T-helper 2 cell treated with Interferon-gamma antibody and Interleukin-4, amounts not matched to agents 5 μg/mL and 100 μg/mL, for 36 hours (primary cell): ENCODE results near the gene KPNA6.

ENCODE experiments used
- DNase-seq: peaks from one replicate; pipeline ENCODE4 v3.0.0; 2021; ENCODE audit warnings: low spot score
- H3K27ac Mint-ChIP-seq: one replicate; pipeline ENCODE4 v1.8.0; 2021; ENCODE audit warnings: mild to moderate bottlenecking, mixed read lengths
- H3K27me3 Mint-ChIP-seq: one replicate; pipeline ENCODE4 v1.8.0; 2021; ENCODE audit warnings: low read depth, mixed read lengths
- H3K36me3 Mint-ChIP-seq: one replicate; pipeline ENCODE4 v1.8.0; 2021; ENCODE audit warnings: low read depth, mixed read lengths
- H3K4me1 Mint-ChIP-seq: one replicate; pipeline ENCODE4 v1.8.0; 2021; ENCODE audit warnings: low read depth, mixed read lengths
- H3K4me3 Mint-ChIP-seq: one replicate; pipeline ENCODE4 v1.8.0; 2022; ENCODE audit warnings: mild to moderate bottlenecking, moderate library complexity, mixed read lengths
- H3K9me3 Mint-ChIP-seq: one replicate; pipeline ENCODE4 v1.8.0; 2021; ENCODE audit warnings: mixed read lengths

Gene KPNA6

GRCh38 chr1:32197074-32197473 is 89.2 kb downstream of the KPNA6 start:
- H3K9me3 Mint-ChIP-seq: no peaks in the 10 kb centered on the region
- H3K4me3 Mint-ChIP-seq: no peak overlapping the region
- H3K4me1 Mint-ChIP-seq: peaks cover 56% of the 10 kb centered on the region
- no peak for DNase-seq
- no peaks in the 10 kb centered on the region for H3K27me3 Mint-ChIP-seq
- H3K36me3 Mint-ChIP-seq: peaks cover 55% of the 10 kb centered on the region
- peak overlapping the region; percentile 43 for H3K27ac Mint-ChIP-seq

DNA sequence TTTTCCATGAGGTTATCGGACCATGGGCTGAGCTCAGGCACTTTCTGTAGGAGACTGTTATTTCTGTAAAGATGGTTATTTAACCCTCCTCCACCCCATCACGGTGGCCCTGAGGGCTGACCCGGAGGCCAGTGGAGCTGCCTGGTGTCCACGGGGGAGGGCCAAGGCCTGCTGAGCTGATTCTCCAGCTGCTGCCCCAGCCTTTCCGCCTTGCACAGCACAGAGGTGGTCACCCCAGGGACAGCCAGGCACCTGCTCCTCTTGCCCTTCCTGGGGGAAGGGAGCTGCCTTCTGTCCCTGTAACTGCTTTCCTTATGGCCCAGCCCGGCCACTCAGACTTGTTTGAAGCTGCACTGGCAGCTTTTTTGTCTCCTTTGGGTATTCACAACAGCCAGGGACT is 90.0 kb downstream of the KPNA6 start:
- DNase-seq: no peak
- Mint-ChIP-seq H3K36me3 (peaks cover 51% of the 10 kb centered on the region), H3K9me3 (no peaks in the 10 kb centered on the region), H3K4me1 (peaks cover 60% of the 10 kb centered on the region), H3K27ac (no peak overlapping the region), H3K27me3 (no peaks in the 10 kb centered on the region), H3K4me3 (no peak overlapping the region)

DNA sequence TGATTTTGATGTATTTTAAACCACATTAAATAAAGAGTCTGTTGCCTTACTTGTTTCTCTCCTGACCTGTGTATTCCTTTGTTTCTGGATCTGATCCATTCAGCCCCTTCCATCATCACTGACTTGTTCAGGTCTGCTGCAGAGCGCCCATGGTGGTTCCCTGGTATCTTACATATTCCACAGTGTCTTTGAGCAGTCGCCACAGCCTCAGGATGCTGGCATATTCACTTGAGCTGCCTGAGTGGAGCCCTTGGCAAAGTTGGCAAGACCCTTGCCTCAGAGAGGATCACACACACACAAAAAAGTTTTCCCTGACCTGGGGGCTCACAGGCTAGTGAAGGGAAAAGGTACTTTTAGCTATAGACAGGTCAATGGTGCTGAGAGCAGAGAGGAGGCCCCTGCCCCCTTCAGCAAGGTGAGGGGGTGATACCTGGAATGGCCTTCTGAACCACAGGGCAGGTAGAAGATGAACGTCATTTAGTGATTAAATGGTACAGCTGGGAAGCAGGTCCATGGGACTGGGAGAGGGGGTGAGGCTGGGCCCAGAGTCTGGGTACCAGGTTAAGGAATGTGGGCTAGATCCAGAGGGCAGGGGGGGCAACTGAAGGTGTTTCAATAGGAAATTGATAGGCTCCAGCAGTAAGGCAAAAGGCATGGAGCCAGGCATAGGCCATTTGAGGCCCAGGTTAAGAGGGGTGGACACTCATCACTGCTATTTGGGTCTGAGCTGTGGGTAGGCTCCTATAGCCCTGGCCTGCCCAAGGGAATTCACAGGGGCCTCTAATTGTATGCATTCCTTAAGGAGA is 90.6 kb downstream of the KPNA6 start:
- peaks cover 60% of the 10 kb centered on the region for H3K4me1 Mint-ChIP-seq
- DNase-seq: no peak
- H3K27me3 Mint-ChIP-seq: no peaks in the 10 kb centered on the region
- H3K4me3 Mint-ChIP-seq: no peak overlapping the region
- H3K9me3 Mint-ChIP-seq: no peaks in the 10 kb centered on the region
- peaks cover 46% of the 10 kb centered on the region for H3K36me3 Mint-ChIP-seq
- peak overlapping the region; percentile 6 for H3K27ac Mint-ChIP-seq

- Mint-ChIP-seq H3K9me3 (no peaks in the 10 kb centered on the region), H3K4me3 (no peak overlapping the region), H3K4me1 (peaks cover 55% of the 10 kb centered on the region), H3K27me3 (no peaks in the 10 kb centered on the region), H3K36me3 (peaks cover 44% of the 10 kb centered on the region), H3K27ac (peak overlapping the region; percentile 4)
- DNase-seq: no peak
Observed at GRCh38 chr1:32199043-32199716, 91.3 kb downstream of the KPNA6 start.

DNA sequence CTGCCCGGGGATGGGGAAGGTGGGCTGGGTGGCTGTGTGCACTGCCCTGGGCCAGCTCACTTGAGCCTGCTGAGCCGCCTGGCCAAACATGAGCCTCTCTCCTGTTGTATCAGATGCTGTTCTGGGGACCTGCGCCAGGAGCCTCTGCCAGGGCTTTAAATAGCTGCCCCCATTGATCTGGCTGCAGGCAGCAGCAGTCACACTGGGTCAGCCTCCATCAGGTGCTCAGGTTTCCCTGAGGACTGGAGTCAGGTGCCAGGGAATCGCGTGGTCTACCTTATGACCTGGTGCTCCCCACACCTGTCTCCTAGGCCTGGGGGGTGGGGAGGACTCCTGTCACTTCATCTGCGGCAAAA is 91.8 kb downstream of the KPNA6 start:
- Mint-ChIP-seq H3K27me3 (no peaks in the 10 kb centered on the region), H3K36me3 (peaks cover 43% of the 10 kb centered on the region), H3K9me3 (no peaks in the 10 kb centered on the region), H3K27ac (no peak overlapping the region), H3K4me3 (peak overlapping the region; percentile 87), H3K4me1 (peaks cover 51% of the 10 kb centered on the region)
- DNase-seq: no peak

DNA sequence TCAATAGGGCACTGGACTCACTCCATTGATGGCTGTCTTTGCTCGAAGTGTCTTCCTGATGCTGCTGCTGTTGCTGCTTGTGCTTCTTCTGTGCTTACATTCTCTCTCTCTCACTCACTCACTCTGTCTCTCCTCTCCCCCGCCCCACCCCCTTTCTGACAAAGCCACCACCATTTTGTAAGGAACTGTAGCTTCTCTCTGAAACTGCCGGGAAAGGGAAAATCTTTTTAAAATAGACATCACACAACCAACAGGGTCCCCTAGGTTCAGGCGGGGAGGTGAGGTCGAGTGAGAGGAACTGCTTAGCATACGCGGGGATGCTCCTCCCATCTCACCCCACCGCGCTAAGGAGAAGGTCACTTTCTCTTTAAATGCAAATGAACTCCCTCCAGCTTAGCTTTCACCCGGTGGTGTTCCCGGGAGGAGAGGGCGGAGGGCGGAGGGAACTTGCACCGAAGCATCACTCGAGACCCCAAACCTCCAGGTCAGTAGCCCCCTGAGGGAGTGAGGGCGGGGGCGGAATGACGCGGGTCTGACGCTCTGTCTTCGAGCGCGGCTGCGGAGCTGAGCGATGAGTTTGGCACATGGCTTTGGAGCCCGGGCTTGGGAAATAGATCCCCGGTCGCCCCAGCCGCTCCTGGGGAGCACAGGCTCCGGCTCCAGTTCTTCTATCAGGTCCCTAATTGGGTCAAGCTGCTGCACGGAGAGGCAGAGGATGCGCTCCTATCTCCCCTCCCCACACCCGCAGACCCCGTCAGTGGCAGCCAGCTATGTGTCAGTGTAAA is 92.6 kb downstream of the KPNA6 start, which contains the start of gene CCDC28B:
CCDC28B (plus strand) TSS at position 370 of the 785 bp plus-strand sequence. CDS start 1,341 bp downstream, outside the sequence.
- Mint-ChIP-seq H3K9me3 (no peaks in the 10 kb centered on the region), H3K27ac (peak within 1 kb of the TSS; percentile 92), H3K4me1 (peaks cover 46% of the 10 kb centered on the region), H3K27me3 (no peaks in the 10 kb centered on the region), H3K36me3 (peaks cover 35% of the 10 kb centered on the region), H3K4me3 (peak within 1 kb of the TSS; percentile 87)
- DNase-seq: peak; percentile 56

DNA sequence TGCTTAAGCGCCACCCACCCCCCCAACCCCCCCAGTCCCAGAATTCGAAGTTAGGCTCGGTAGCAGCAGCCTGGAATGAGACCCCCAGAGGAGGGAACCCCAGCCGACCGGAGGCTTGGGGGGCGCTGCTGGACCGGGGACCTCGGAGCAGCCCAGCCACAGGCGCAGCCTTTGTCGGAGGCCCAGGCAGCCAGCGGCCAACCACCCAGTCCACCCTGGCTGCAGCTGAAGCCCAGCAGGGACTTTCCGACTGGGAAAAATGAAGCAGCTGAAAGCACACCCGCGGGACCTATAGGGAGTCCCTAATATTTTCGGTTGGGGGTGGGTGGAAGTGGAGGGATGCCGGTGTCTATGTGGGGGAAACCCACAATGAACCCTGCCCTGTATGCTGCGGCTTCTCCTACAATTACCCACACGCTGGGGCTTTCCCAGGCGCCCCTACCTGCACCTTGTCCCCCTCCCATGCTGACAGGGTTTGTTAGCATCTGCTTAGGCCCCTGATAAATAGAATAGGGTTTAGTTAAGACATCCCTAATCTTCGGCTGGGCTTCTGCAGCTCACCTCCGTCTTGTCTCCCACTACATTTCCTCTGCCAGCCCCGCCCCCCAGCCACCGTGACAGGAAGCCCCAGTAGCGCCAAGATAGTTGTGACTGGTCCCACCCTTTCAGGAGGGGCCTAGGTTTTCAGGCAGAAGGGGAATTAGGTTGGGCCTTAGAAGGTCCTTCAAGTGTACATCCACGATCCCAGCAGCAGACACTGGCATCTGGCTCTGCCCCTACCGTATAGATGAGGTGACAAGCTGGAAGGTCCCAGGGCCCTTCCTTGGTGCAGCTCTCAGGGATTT is 93.4 kb downstream of the KPNA6 start:
- Mint-ChIP-seq H3K27me3 (no peaks in the 10 kb centered on the region), H3K4me1 (peaks cover 46% of the 10 kb centered on the region), H3K36me3 (peaks cover 31% of the 10 kb centered on the region), H3K4me3 (peak overlapping the region; percentile 87), H3K9me3 (no peaks in the 10 kb centered on the region), H3K27ac (peak overlapping the region; percentile 92)
- DNase-seq: peak; percentile 80

DNA sequence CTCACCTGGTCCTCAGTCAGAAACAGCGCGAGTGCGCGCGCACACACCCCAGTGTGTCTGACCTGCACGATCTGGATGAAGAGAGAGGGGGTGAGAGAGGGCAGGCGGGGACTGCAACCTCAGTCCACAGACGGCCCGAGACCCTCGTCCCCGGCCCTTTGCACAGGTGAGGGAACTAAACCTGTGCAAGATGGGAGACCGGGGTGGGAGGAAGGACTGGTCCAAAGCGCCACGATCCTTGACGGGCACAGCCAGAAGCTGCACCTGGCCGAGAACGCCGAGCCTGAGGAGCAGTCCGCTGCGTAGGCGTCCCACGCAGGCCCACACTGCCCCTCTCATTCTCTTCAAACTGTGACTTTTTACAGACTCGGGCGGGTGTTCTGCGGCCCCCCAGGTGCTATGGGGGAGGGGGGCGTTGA is 97.1 kb downstream of the KPNA6 start:
- Mint-ChIP-seq H3K36me3 (peaks cover 19% of the 10 kb centered on the region), H3K4me1 (peaks cover 33% of the 10 kb centered on the region), H3K27me3 (no peaks in the 10 kb centered on the region), H3K9me3 (no peaks in the 10 kb centered on the region), H3K4me3 (peak overlapping the region; percentile 89), H3K27ac (peak overlapping the region; percentile 57)
- no peak for DNase-seq

- H3K4me3 Mint-ChIP-seq: peak within 1 kb of the TSS; percentile 89
- no peaks in the 10 kb centered on the region for H3K9me3 Mint-ChIP-seq
- peak within 1 kb of the TSS; percentile 84 for H3K27ac Mint-ChIP-seq
- peaks cover 26% of the 10 kb centered on the region for H3K4me1 Mint-ChIP-seq
- peak; percentile 88 for DNase-seq
- peaks cover 18% of the 10 kb centered on the region for H3K36me3 Mint-ChIP-seq
- H3K27me3 Mint-ChIP-seq: no peaks in the 10 kb centered on the region
Observed at GRCh38 chr1:32205401-32206370, 97.8 kb downstream of the KPNA6 start, which contains the start of gene IQCC. Gene IQCC, plus strand, starts transcription at chr1:32205671. Its CDS starts 11 bp downstream, at chr1:32205682.

GRCh38 chr1:32208469-32208868 is 100.6 kb downstream of the KPNA6 start:
- no peak overlapping the region for H3K27ac Mint-ChIP-seq
- H3K4me3 Mint-ChIP-seq: no peak overlapping the region
- peaks cover 11% of the 10 kb centered on the region for H3K4me1 Mint-ChIP-seq
- no peaks in the 10 kb centered on the region for H3K9me3 Mint-ChIP-seq
- no peak for DNase-seq
- H3K36me3 Mint-ChIP-seq: peaks cover 16% of the 10 kb centered on the region
- H3K27me3 Mint-ChIP-seq: no peaks in the 10 kb centered on the region

DNA sequence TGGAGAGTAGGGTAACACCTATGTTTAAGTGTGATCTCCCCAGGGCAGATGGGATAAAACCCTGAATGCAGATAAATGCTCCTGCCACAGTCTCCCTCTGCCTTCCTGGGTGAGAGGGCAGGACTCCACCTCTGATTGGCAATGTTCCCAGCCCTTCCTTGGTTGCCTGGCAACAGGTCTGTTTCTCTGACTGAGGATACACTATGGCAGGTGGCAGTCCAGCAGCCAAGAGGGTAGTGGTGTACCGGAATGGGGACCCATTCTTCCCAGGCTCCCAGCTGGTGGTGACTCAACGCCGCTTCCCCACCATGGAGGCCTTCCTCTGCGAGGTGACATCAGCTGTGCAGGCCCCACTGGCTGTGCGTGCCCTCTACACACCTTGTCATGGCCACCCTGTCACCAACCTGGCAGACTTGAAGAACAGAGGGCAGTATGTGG is 101.1 kb downstream of the KPNA6 start, which contains the start of gene DCDC2B:
DCDC2B (plus strand) TSS at position 199 of the 438 bp plus-strand sequence; CDS start at position 204, 5 bp downstream.
- Mint-ChIP-seq H3K9me3 (no peaks in the 10 kb centered on the region), H3K36me3 (peaks cover 14% of the 10 kb centered on the region), H3K27ac (peak within 1 kb of the TSS; percentile 43), H3K27me3 (no peaks in the 10 kb centered on the region), H3K4me1 (peaks cover 11% of the 10 kb centered on the region), H3K4me3 (no peak within 1 kb of the TSS)
- DNase-seq: no peak
